ENCODE measurements around the gene GCDH.

DNA sequence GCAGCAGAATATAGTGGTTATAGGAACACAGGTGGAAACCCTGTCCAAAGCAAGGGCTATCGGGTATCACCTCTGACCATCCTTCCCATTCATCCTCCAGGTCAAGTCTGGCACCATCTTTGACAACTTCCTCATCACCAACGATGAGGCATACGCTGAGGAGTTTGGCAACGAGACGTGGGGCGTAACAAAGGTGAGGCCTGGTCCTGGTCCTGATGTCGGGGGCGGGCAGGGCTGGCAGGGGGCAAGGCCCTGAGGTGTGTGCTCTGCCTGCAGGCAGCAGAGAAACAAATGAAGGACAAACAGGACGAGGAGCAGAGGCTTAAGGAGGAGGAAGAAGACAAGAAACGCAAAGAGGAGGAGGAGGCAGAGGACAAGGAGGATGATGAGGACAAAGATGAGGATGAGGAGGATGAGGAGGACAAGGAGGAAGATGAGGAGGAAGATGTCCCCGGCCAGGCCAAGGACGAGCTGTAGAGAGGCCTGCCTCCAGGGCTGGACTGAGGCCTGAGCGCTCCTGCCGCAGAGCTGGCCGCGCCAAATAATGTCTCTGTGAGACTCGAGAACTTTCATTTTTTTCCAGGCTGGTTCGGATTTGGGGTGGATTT, 52.6 kb downstream of the GCDH start:
- TF ChIP-seq, protein P1, sequence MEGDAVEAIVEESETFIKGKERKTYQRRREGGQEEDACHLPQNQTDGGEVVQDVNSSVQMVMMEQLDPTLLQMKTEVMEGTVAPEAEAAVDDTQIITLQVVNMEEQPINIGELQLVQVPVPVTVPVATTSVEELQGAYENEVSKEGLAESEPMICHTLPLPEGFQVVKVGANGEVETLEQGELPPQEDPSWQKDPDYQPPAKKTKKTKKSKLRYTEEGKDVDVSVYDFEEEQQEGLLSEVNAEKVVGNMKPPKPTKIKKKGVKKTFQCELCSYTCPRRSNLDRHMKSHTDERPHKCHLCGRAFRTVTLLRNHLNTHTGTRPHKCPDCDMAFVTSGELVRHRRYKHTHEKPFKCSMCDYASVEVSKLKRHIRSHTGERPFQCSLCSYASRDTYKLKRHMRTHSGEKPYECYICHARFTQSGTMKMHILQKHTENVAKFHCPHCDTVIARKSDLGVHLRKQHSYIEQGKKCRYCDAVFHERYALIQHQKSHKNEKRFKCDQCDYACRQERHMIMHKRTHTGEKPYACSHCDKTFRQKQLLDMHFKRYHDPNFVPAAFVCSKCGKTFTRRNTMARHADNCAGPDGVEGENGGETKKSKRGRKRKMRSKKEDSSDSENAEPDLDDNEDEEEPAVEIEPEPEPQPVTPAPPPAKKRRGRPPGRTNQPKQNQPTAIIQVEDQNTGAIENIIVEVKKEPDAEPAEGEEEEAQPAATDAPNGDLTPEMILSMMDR (IDR thresholded peaks at IDR 0.05; ENCODE audit: low read depth, low read length), result no peak
- no peak for TF ChIP-seq EZH2phosphoT487 (IDR thresholded peaks at IDR 0.05; ENCODE audit: low read depth)

All from OCI-LY3 (cell line).